Measurements from ENCODE around the gene EPB41L4B.
A peak's percentile ranks its signal among the peaks of the same experiment; 100 is the strongest.

EPB41L4B gene

GRCh38 chr9:109319017-109319625 lies 1.7 kb downstream of the EPB41L4B start:
- H3K4me3 ChIP-seq (ENCODE audit: low read length): peak overlapping the region; percentile 64
- peak overlapping the region; percentile 3 for H3K9ac ChIP-seq (ENCODE audit: low read length)
- H3K36me3 ChIP-seq (ENCODE audit: control insufficient read depth, insufficient read depth, low read length): no peaks in the 10 kb centered on the region
- no peak overlapping the region for H3K27ac ChIP-seq (ENCODE audit: low read depth, low read length)
- no peaks in the 10 kb centered on the region for H3K4me1 ChIP-seq (ENCODE audit: control insufficient read depth, insufficient read depth, low read length)
- H3K27me3 ChIP-seq (ENCODE audit: control insufficient read depth, insufficient read depth, low read length): peaks cover 3% of the 10 kb centered on the region

DNA sequence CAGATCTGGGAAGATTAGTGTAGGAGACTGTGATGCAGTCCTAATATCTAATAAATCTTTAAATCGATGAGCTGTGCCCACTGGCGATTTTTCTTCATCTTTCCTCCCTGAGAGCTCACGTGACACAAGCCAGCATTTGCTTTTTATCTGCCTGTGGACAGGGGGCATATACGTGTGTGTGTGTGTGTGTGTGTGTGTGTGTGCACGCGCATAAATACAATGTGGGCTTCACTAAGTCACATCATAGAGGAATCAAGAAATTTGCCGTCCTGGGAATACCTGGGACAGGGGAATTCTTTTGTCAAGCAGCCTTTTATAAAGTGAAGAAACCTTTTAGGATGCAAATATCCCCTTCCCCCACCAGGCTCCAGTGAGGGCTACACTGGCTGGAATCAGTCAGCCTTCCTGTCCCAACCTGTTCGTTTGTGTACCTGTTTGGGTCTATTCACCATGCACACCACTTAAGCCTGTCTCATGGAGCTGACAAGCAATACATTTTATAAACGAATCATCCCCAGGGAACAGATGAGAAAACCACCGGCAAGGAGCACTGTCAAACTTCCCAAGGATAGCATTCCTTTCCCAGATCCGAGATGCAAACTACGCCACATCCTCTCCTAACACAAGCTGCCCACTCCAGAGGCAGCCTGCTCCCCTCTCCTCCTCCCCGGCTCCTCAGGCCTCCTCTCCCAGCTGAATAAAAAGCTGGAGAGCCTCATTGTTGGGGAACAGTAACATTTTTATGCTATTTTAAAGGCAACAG lies 2.7 kb downstream of the EPB41L4B start:
- H3K9ac ChIP-seq (ENCODE audit: low read length): no peak overlapping the region
- H3K27me3 ChIP-seq (ENCODE audit: control insufficient read depth, insufficient read depth, low read length): peaks cover 3% of the 10 kb centered on the region
- peak overlapping the region; percentile 45 for H3K4me3 ChIP-seq (ENCODE audit: low read length)
- no peak overlapping the region for H3K27ac ChIP-seq (ENCODE audit: low read depth, low read length)
- no peaks in the 10 kb centered on the region for H3K4me1 ChIP-seq (ENCODE audit: control insufficient read depth, insufficient read depth, low read length)
- H3K36me3 ChIP-seq (ENCODE audit: control insufficient read depth, insufficient read depth, low read length): no peaks in the 10 kb centered on the region

GRCh38 chr9:109317311-109317978 lies 3.4 kb downstream of the EPB41L4B start:
- Histone ChIP-seq H3K27ac (ENCODE audit: low read depth, low read length) (no peak overlapping the region), H3K4me1 (ENCODE audit: control insufficient read depth, insufficient read depth, low read length) (no peaks in the 10 kb centered on the region), H3K36me3 (ENCODE audit: control insufficient read depth, insufficient read depth, low read length) (no peaks in the 10 kb centered on the region), H3K27me3 (ENCODE audit: control insufficient read depth, insufficient read depth, low read length) (peaks cover 3% of the 10 kb centered on the region), H3K9ac (ENCODE audit: low read length) (no peak overlapping the region), H3K4me3 (ENCODE audit: low read length) (no peak overlapping the region)

DNA sequence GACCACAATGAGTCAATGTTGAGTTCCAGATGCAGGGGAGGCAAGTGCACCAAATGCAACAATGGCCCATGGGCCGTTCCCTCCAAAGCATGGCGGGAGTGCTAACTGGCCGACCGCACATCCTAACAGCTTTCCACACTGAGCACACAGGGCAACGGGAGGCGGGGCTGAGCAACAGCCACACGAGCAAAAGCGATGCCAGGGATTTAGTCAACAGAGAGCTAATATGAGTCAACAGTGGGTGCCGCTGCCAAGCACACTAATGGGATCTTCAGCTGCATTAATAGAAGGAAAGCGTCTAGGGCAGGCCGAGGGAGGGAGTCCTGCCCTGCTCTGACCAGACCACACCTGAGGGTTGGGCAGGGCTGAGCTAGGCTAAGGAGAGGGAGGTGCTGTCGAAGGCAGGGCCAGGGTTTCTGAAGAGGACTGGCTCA lies 4.6 kb downstream of the EPB41L4B start:
- H3K27ac ChIP-seq (ENCODE audit: low read depth, low read length): no peak overlapping the region
- H3K4me1 ChIP-seq (ENCODE audit: control insufficient read depth, insufficient read depth, low read length): no peaks in the 10 kb centered on the region
- peaks cover 3% of the 10 kb centered on the region for H3K27me3 ChIP-seq (ENCODE audit: control insufficient read depth, insufficient read depth, low read length)
- no peak overlapping the region for H3K9ac ChIP-seq (ENCODE audit: low read length)
- H3K36me3 ChIP-seq (ENCODE audit: control insufficient read depth, insufficient read depth, low read length): no peaks in the 10 kb centered on the region
- no peak overlapping the region for H3K4me3 ChIP-seq (ENCODE audit: low read length)

DNA sequence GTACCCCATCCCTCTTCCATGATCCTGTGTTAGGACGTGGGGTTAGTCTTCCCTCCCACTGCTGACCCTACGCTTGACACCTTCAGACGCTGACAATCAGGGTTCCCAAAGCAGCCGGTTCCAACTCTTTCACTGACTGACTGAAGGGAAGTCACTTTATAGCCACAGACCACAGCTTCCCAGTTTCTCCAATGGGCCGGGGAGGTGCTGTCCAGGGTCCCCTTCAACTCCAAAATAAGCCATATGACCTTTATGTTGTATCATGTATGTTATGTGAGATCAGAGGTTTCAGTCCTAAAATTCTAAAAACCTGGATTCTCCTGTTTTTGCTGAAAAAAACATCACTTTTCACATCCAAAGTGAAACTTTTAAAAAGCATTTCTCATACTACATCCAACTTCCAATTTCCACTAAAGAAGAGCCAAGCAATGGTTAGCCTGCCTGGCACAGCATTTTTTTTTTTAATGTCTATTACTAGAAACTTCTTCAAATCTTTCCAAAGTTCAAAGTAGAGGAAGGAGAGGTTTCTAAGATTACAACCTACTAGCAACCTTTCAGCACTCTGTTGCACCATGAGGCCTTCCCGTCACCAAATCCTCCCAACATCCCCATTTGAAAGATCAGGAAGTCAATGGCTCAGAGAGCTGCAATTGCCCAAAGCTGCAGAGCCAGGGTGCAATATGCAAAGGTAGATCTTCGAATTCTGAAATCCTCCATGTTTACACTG lies 5.2 kb downstream of the EPB41L4B start:
- no peak overlapping the region for H3K27ac ChIP-seq (ENCODE audit: low read depth, low read length)
- no peaks in the 10 kb centered on the region for H3K36me3 ChIP-seq (ENCODE audit: control insufficient read depth, insufficient read depth, low read length)
- no peak overlapping the region for H3K4me3 ChIP-seq (ENCODE audit: low read length)
- H3K27me3 ChIP-seq (ENCODE audit: control insufficient read depth, insufficient read depth, low read length): peaks cover 3% of the 10 kb centered on the region
- H3K9ac ChIP-seq (ENCODE audit: low read length): no peak overlapping the region
- H3K4me1 ChIP-seq (ENCODE audit: control insufficient read depth, insufficient read depth, low read length): peaks cover 2% of the 10 kb centered on the region

DNA sequence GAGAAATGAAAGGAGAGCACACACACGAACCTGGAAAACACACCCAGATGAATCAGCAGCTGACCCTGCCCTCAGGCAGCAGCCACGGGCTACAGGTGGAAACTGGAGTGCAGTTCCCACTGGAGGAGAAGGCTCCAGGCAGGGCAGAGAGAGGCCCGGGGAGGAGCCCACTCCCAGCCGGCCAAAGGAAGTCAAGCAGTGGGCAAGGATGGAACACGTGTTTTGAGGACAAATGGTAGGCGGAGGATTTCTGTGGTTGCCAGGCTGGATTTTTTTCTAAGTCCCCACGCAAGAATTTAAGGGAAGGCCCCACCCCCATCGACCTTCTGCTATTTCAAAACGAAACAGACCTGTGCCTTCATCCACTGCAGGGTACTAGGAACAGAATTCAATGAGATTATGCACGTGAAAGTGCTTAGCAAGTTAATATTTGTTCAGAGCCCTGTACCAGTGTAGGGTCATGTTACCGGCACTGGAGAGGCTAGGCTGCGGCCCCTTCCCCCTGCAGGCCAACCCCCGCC lies 6.8 kb downstream of the EPB41L4B start:
- H3K36me3 ChIP-seq (ENCODE audit: control insufficient read depth, insufficient read depth, low read length): no peaks in the 10 kb centered on the region
- no peaks in the 10 kb centered on the region for H3K27me3 ChIP-seq (ENCODE audit: control insufficient read depth, insufficient read depth, low read length)
- no peak overlapping the region for H3K4me3 ChIP-seq (ENCODE audit: low read length)
- H3K27ac ChIP-seq (ENCODE audit: low read depth, low read length): no peak overlapping the region
- peaks cover 6% of the 10 kb centered on the region for H3K4me1 ChIP-seq (ENCODE audit: control insufficient read depth, insufficient read depth, low read length)
- H3K9ac ChIP-seq (ENCODE audit: low read length): no peak overlapping the region

GRCh38 chr9:109313351-109313750 lies 7.5 kb downstream of the EPB41L4B start:
- peaks cover 6% of the 10 kb centered on the region for H3K4me1 ChIP-seq (ENCODE audit: control insufficient read depth, insufficient read depth, low read length)
- H3K36me3 ChIP-seq (ENCODE audit: control insufficient read depth, insufficient read depth, low read length): no peaks in the 10 kb centered on the region
- no peaks in the 10 kb centered on the region for H3K27me3 ChIP-seq (ENCODE audit: control insufficient read depth, insufficient read depth, low read length)
- H3K27ac ChIP-seq (ENCODE audit: low read depth, low read length): no peak overlapping the region
- H3K4me3 ChIP-seq (ENCODE audit: low read length): no peak overlapping the region
- no peak overlapping the region for H3K9ac ChIP-seq (ENCODE audit: low read length)

GRCh38 chr9:109312783-109313182 lies 8.1 kb downstream of the EPB41L4B start:
- peaks cover 6% of the 10 kb centered on the region for H3K4me1 ChIP-seq (ENCODE audit: control insufficient read depth, insufficient read depth, low read length)
- H3K4me3 ChIP-seq (ENCODE audit: low read length): no peak overlapping the region
- no peak overlapping the region for H3K9ac ChIP-seq (ENCODE audit: low read length)
- no peak overlapping the region for H3K27ac ChIP-seq (ENCODE audit: low read depth, low read length)
- no peaks in the 10 kb centered on the region for H3K36me3 ChIP-seq (ENCODE audit: control insufficient read depth, insufficient read depth, low read length)
- no peaks in the 10 kb centered on the region for H3K27me3 ChIP-seq (ENCODE audit: control insufficient read depth, insufficient read depth, low read length)

DNA sequence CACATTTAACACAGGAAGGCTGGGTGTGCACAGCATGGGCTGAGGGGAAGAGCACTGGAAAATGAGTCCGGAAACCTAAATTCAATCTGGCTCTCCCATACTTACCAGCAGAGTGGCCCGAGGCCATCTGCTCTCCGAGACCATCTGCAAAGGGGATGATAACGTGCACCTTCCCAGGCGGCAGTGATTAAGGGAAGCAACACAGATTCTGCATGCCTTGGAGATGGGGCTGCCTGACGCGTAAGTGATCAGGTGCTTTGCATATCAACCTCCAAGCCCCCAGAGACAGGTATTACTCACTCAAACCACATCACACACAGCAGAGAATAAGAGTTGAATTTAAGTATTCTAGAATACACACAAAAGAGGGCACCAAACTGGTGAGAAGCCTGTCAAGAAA lies 9.1 kb downstream of the EPB41L4B start:
- Histone ChIP-seq H3K36me3 (ENCODE audit: control insufficient read depth, insufficient read depth, low read length) (no peaks in the 10 kb centered on the region), H3K4me1 (ENCODE audit: control insufficient read depth, insufficient read depth, low read length) (peaks cover 6% of the 10 kb centered on the region), H3K27me3 (ENCODE audit: control insufficient read depth, insufficient read depth, low read length) (no peaks in the 10 kb centered on the region), H3K27ac (ENCODE audit: low read depth, low read length) (no peak overlapping the region), H3K9ac (ENCODE audit: low read length) (no peak overlapping the region), H3K4me3 (ENCODE audit: low read length) (no peak overlapping the region)

DNA sequence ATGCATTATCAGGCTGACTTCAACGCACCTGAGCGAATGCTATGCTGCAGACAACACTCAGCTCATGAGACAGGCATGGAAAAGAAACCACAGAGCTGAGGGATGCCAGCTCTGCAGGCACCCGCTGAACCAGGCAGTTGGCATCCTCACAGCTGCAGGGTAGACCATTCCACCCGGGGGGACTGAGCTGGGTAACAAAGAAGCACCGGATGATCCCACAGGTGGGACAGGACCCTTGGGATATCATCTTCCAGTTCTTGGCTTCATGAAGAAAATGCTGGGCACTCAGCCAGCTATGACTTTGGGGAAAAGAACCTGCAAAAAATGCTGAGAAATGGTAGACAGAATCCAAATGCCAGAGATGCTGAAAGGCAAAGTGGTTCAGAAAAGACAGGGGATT lies 9.6 kb downstream of the EPB41L4B start:
- H3K4me3 ChIP-seq (ENCODE audit: low read length): no peak overlapping the region
- H3K27ac ChIP-seq (ENCODE audit: low read depth, low read length): no peak overlapping the region
- no peaks in the 10 kb centered on the region for H3K36me3 ChIP-seq (ENCODE audit: control insufficient read depth, insufficient read depth, low read length)
- H3K4me1 ChIP-seq (ENCODE audit: control insufficient read depth, insufficient read depth, low read length): peaks cover 6% of the 10 kb centered on the region
- no peaks in the 10 kb centered on the region for H3K27me3 ChIP-seq (ENCODE audit: control insufficient read depth, insufficient read depth, low read length)
- no peak overlapping the region for H3K9ac ChIP-seq (ENCODE audit: low read length)

DNA sequence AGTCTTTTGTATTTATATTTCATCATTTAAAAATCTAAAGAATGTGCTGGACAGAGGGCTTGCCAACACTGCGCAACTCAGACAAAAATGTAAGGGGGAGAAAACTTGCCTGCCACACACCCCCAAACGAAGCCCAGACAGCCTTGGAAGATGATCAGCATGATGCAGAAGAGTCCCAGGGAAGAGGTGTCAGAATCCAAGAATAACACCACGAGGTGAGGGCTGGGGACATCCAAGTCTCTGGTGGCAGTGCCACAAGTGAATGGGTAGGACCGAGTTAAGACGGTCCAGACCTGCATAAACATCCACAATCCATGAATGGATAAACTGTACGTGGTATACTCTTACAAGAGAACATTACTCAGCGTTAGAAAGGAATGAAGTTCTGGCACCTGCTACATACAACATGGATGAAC lies 10.4 kb downstream of the EPB41L4B start:
- H3K27me3 ChIP-seq (ENCODE audit: control insufficient read depth, insufficient read depth, low read length): no peaks in the 10 kb centered on the region
- H3K36me3 ChIP-seq (ENCODE audit: control insufficient read depth, insufficient read depth, low read length): no peaks in the 10 kb centered on the region
- no peak overlapping the region for H3K27ac ChIP-seq (ENCODE audit: low read depth, low read length)
- peaks cover 6% of the 10 kb centered on the region for H3K4me1 ChIP-seq (ENCODE audit: control insufficient read depth, insufficient read depth, low read length)
- no peak overlapping the region for H3K4me3 ChIP-seq (ENCODE audit: low read length)
- no peak overlapping the region for H3K9ac ChIP-seq (ENCODE audit: low read length)

- Histone ChIP-seq H3K36me3 (ENCODE audit: control insufficient read depth, insufficient read depth, low read length) (no peaks in the 10 kb centered on the region), H3K27me3 (ENCODE audit: control insufficient read depth, insufficient read depth, low read length) (no peaks in the 10 kb centered on the region), H3K4me3 (ENCODE audit: low read length) (no peak overlapping the region), H3K27ac (ENCODE audit: low read depth, low read length) (no peak overlapping the region), H3K4me1 (ENCODE audit: control insufficient read depth, insufficient read depth, low read length) (peaks cover 6% of the 10 kb centered on the region), H3K9ac (ENCODE audit: low read length) (no peak overlapping the region)
These were observed 11.6 kb downstream of the EPB41L4B start for GRCh38 chr9:109309282-109309681.

Measured in rectal smooth muscle tissue (tissue), 1 donor.